GM10266 (cell line): ENCODE data around the gene IMMP2L.

Experiments
- DNase-seq: peaks from one replicate; pipeline ENCODE4 v3.0.0; 2012; ENCODE audit errors: extremely low spot score
- CTCF ChIP-seq: IDR thresholded peaks from 2 replicates; pipeline ENCODE4 v1.5.1; 2012; ENCODE audit warnings: mild to moderate bottlenecking, low read depth; ENCODE audit not compliant: control insufficient read depth, insufficient read depth; ENCODE audit errors: missing control alignments

IMMP2L gene

DNA sequence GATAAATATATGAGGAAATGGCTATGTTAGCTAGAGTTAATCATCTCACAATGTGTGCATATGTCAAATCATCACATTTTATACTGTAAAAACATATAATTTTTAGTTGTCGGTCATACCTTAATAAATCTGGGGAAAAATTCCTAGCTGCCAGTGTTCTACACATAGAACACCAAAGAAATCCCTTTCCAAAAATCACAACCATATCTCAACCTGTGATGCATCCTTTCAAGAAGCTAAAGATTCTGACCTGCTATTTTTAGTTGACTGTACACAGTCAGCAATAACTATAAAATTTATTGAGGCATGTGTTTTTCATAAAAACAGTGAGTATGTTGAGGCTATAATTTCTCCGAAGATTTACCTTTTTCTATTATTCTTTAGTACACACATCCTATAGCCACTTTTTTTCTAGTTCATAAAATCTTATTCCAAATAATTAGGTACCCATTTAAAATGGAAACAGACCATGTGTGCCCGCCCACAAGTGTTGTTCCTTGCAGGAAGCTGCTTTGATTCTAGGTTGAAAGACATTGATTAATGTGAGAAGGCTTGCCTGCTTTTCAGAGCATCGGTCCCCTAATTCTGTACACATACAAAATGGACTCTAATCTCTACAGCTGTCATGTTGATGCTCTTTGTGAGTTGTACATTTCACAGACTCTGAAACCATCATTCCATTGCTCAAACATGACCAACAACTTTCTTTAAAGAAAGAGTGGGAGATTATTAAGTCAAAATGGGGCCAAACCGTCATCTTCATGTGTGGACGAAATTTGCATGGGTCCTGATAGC, 588.9 kb downstream of the IMMP2L start:
- DNase-seq, result no peak
- no peak for TF ChIP-seq CTCF

- no peak for DNase-seq
- TF ChIP-seq CTCF, result no peak
These were observed 597.5 kb downstream of the IMMP2L start for GRCh38 chr7:110964775-110965174.

DNA sequence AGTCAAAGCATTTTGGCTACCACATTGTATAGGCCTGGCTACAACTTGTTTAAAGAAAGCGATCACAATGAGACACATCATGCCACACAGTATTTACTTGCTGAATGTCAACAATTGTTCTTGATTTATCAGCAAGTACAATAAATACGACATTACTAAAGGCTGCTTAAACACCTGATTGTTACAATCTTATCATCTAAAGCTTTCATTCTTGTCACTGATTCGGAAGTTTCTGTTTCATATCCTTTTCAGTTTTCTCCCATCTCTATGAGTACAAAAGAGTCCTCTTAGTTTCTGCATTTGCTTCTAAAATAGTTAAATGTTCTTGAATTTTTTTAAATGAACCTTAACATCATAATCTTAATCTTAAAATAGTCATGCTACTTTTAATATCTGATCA, 599.5 kb downstream of the IMMP2L start:
- no peak for DNase-seq
- no peak for TF ChIP-seq CTCF

GRCh38 chr7:110962374-110962773, 599.9 kb downstream of the IMMP2L start:
- TF ChIP-seq CTCF, result no peak
- DNase-seq, result no peak

GRCh38 chr7:110960811-110961210, 601.5 kb downstream of the IMMP2L start:
- no peak for TF ChIP-seq CTCF
- DNase-seq, result no peak

GRCh38 chr7:110948280-110948679, 614.0 kb downstream of the IMMP2L start:
- TF ChIP-seq CTCF, result no peak
- DNase-seq, result no peak

DNA sequence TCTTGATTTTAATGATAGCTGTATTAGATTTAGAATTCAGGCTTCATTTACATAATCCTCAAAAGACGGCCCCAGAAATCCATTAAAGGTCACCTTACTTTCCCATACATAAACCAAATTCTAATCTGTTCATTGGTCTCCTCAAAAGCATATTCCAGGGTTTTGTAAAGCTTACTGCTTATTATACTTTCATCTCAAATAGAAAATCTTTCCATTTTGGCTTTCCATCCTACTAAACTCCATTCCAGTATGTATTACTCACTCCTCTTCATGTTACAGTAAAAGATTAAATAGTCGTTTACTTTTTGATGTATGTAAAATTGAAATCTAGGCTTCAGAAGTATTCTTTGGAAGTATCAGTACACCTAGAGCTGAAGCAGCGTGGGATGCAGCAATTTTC, 614.9 kb downstream of the IMMP2L start:
- DNase-seq, result no peak
- no peak for TF ChIP-seq CTCF
